ENCODE results near the gene LDLRAD3.

DNA sequence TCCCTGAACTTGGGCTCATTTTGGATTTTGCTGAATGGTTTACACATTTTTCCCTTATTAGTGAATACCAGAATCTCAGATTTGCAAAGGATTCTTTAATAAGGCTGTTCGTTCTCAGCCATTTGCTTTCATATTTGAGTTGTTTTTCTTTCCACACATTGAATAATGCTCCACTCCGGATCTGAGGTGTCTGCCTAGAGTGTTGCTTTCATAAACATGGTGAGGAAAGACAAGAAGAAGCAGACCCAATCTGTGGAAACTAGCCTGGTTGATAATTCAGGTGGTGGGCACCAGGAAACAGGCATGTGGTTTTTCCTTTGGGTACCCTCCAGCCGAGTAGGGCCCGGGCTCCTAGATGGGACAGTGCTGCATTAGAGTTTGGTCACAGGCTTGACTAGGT lies 35.0 kb downstream of the LDLRAD3 start:
- TF ChIP-seq, protein P1, sequence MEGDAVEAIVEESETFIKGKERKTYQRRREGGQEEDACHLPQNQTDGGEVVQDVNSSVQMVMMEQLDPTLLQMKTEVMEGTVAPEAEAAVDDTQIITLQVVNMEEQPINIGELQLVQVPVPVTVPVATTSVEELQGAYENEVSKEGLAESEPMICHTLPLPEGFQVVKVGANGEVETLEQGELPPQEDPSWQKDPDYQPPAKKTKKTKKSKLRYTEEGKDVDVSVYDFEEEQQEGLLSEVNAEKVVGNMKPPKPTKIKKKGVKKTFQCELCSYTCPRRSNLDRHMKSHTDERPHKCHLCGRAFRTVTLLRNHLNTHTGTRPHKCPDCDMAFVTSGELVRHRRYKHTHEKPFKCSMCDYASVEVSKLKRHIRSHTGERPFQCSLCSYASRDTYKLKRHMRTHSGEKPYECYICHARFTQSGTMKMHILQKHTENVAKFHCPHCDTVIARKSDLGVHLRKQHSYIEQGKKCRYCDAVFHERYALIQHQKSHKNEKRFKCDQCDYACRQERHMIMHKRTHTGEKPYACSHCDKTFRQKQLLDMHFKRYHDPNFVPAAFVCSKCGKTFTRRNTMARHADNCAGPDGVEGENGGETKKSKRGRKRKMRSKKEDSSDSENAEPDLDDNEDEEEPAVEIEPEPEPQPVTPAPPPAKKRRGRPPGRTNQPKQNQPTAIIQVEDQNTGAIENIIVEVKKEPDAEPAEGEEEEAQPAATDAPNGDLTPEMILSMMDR (IDR thresholded peaks at IDR 0.05): no peak
- TF ChIP-seq EZH2 (IDR thresholded peaks at IDR 0.05): no peak
- no peak for TF ChIP-seq EZH2phosphoT487 (IDR thresholded peaks at IDR 0.05)
